Transverse colon (tissue), 3 donors: Measurements from ENCODE around the gene TMPRSS9.

Experiments used
- POLR2A ChIP-seq: fragments of 450-650 bp; IDR thresholded peaks from one replicate; pipeline ENCODE4 v1.6.1; 2016; ENCODE audit warnings: antibody characterized with exemption, mild to moderate bottlenecking, moderate library complexity
- TF ChIP-seq, protein P1 (sequence below), 5 experiments: fragments of 200-600 bp in 3 of 5; fragments of 450-650 bp in 2 of 5; sonication (generic) in 3 of 5; IDR thresholded peaks; 1 replicate in 2 of 5; 2 replicates in 3 of 5; pipeline ENCODE4 v1.5.1; 2016 to 2017; ENCODE audit warnings: antibody characterized with exemption in 5 of 5, inconsistent platforms in 3 of 5, mild to moderate bottlenecking in 2 of 5, moderate library complexity in 1 of 5

DNA sequence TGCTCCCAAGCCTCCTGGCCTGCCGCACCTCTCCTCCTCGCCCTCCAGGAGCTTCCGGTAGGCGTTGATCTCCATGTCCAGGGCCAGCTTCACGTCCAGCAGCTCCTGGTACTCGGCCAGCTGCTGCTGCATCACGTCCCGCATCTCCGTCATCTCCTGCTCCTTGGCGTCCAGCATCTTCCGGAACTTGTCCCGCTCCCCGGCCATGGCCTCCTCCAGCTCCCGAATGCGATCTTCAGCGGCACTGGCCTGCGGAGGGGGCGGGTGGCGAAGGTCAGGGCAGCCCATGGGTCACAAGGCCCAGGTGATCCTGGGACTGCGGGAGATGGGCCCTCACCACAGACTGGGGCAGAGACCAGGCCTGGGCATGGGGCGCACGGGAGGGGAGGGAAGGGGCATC is 74.2 kb downstream of the TMPRSS9 start:
- TF ChIP-seq, protein P1, sequence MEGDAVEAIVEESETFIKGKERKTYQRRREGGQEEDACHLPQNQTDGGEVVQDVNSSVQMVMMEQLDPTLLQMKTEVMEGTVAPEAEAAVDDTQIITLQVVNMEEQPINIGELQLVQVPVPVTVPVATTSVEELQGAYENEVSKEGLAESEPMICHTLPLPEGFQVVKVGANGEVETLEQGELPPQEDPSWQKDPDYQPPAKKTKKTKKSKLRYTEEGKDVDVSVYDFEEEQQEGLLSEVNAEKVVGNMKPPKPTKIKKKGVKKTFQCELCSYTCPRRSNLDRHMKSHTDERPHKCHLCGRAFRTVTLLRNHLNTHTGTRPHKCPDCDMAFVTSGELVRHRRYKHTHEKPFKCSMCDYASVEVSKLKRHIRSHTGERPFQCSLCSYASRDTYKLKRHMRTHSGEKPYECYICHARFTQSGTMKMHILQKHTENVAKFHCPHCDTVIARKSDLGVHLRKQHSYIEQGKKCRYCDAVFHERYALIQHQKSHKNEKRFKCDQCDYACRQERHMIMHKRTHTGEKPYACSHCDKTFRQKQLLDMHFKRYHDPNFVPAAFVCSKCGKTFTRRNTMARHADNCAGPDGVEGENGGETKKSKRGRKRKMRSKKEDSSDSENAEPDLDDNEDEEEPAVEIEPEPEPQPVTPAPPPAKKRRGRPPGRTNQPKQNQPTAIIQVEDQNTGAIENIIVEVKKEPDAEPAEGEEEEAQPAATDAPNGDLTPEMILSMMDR (IDR thresholded peaks at IDR 0.05) = no peak
- TF ChIP-seq POLR2A = no peak
